AG04449 (cell line): ENCODE results near the gene RALA.

Experiments
- CTCF ChIA-PET: fragments of 350-600 bp; formaldehyde crosslinking; extraction: SDS; loops from one replicate; lab custom pipeline; 2021; ENCODE audit warnings: antibody characterized with exemption; lab: Yijun Ruan, JAX
- POLR2A ChIA-PET: fragments of 400-600, 350-600 bp; formaldehyde crosslinking; extraction: SDS; loops from one replicate; lab custom pipeline; 2020; ENCODE audit warnings: antibody characterized with exemption, inconsistent platforms; lab: Yijun Ruan, JAX
- DNase-seq: peaks from one replicate; pipeline ENCODE4 v3.0.0-alpha.2; 2010; ENCODE audit warnings: low read depth, low spot score
- H3K4me3 ChIP-seq: 2 replicates; pipeline ENCODE4 v1.5.1; 2011; ENCODE audit warnings: low read depth, mild to moderate bottlenecking, control low read depth, low read length
- TF ChIP-seq, protein P1 (sequence below): IDR thresholded peaks from one replicate; pipeline ENCODE4 v1.5.1; 2011; ENCODE audit warnings: mild to moderate bottlenecking, moderate library complexity, low read length, control low read depth, inconsistent platforms; ENCODE audit not compliant: insufficient read depth; ENCODE audit errors: missing control alignments

Gene RALA

GRCh38 chr7:39693812-39694211, 70.4 kb downstream of the RALA start:
- no peak overlapping the region for H3K4me3 ChIP-seq
- TF ChIP-seq, protein P1, sequence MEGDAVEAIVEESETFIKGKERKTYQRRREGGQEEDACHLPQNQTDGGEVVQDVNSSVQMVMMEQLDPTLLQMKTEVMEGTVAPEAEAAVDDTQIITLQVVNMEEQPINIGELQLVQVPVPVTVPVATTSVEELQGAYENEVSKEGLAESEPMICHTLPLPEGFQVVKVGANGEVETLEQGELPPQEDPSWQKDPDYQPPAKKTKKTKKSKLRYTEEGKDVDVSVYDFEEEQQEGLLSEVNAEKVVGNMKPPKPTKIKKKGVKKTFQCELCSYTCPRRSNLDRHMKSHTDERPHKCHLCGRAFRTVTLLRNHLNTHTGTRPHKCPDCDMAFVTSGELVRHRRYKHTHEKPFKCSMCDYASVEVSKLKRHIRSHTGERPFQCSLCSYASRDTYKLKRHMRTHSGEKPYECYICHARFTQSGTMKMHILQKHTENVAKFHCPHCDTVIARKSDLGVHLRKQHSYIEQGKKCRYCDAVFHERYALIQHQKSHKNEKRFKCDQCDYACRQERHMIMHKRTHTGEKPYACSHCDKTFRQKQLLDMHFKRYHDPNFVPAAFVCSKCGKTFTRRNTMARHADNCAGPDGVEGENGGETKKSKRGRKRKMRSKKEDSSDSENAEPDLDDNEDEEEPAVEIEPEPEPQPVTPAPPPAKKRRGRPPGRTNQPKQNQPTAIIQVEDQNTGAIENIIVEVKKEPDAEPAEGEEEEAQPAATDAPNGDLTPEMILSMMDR = no peak
- ChIA-PET CTCF (no interaction called here), POLR2A (no interaction called here)
- DNase-seq = no peak

DNA sequence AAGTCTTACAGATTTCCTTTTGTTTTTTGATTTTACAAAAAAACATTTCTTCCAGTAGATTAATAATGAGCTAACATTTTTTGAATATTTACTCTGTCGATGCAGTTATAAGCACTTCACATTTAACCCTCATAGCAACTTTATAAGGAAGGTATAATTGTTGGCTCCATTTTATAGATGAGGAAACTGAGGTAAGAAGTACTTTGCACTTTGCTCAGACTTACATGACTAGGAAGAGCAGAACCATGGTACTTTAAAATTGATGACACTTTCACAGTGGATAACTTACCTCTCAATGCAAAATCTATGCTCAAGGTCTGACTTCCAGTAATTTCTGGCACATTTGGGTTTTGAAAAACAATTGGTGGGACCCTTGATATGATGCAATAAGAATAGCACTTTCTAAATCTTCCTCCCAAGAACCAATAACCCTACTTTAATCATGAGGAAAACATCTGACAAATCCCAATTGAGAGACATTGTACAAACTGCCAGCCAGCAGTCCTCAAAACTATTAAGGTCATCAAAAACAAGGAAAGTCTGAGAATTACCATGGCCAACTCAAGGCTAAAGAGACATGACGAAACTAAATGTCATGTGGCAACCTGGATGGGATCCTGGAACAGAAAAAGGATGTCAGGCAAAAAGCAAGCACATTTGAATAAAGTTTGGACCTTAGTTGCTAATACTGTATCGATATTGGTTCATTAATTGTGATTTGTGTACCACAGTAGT, 72.6 kb downstream of the RALA start:
- TF ChIP-seq, protein P1 = no peak
- POLR2A ChIA-PET = no interaction called here
- CTCF ChIA-PET = interaction anchor here (0.7 to 4.5 kb wide), 5 partner anchors 9 to 116 kb away, joined by 4 to 18 read pairs (median 4); no protein-coding TSS in a partner anchor
- H3K4me3 ChIP-seq = no peak overlapping the region
- no peak for DNase-seq

GRCh38 chr7:39696631-39697030, 73.3 kb downstream of the RALA start:
- no peak for DNase-seq
- ChIA-PET POLR2A (no interaction called here), CTCF (interaction anchor here (0.6 to 4.5 kb wide), 5 partner anchors 10 to 116 kb away, joined by 3 to 18 read pairs (median 4); no protein-coding TSS in a partner anchor)
- TF ChIP-seq, protein P1 = no peak
- no peak overlapping the region for H3K4me3 ChIP-seq

- CTCF ChIA-PET = interaction anchor here (0.9 to 4.5 kb wide), 5 partner anchors 11 to 117 kb away, joined by 3 to 18 read pairs (median 4); no protein-coding TSS in a partner anchor
Observed at GRCh38 chr7:39697483-39697882, 74.1 kb downstream of the RALA start.

DNA sequence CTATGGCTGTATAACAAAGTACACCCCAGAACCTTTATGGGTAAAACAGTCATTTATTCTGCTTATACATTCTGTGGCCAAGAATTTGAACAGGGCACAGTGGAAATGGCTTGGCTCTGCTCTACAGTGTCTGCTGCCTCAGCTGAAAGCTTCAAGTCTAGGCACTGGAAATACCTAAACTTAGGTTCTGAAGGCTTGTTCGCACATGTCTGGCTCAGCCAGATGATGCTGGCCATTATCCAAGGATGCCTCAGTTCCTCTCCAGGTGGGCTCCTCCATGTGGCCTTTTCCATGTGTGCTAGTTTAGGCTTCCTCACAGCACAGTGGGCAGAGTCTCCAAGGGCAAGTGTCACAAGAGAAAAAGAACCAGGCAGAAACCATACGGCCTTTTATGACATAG, 76.8 kb downstream of the RALA start:
- H3K4me3 ChIP-seq = no peak overlapping the region
- ChIA-PET CTCF (interaction anchor here (1.0 to 1.8 kb wide), 4 partner anchors 11 to 120 kb away, joined by 3 to 6 read pairs (median 4); no protein-coding TSS in a partner anchor), POLR2A (interaction anchor here (0.6 kb wide), 1 partner anchor 99 kb away, joined by 3 read pairs; no protein-coding TSS in a partner anchor)
- TF ChIP-seq, protein P1 = no peak
- DNase-seq = no peak

More at GRCh38 chr7:39697483-39697882, 74.1 kb downstream of the RALA start:
- no peak overlapping the region for H3K4me3 ChIP-seq
- POLR2A ChIA-PET = no interaction called here
- TF ChIP-seq, protein P1 = no peak
- no peak for DNase-seq

DNA sequence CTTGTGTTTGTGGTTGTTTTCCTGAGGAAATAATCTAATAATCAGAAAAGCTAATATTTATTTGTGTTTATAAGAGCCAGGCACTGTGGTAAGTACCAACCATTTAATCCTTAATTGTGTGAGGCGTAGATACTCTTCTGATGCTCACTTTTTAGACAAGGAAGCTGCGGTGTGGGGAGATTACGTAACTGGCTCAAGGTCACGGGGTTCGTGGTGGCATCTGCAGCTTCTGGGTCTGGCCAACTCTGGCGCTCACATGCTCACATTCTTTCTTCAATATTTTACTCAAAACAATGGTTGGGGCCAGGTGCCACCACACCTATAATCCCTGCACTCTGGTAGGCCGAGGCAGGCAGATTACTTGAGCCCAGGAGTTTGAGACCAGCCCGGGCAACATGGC, 77.6 kb downstream of the RALA start:
- DNase-seq = no peak
- POLR2A ChIA-PET = no interaction called here
- H3K4me3 ChIP-seq = no peak overlapping the region
- TF ChIP-seq, protein P1 = no peak
- CTCF ChIA-PET = interaction anchor here (1.0 to 1.8 kb wide), 3 partner anchors 10 to 120 kb away, joined by 3 to 6 read pairs (median 5); no protein-coding TSS in a partner anchor
